OCI-LY3 (cell line): ENCODE data around the gene GLIS1.
"Not testable (repeated sequence)": the region's sequence is repeated elsewhere in the genome, so short reads cannot be mapped to it uniquely, and the experiment has no call there.

ENCODE experiments used
- H2AFZ ChIP-seq: fragments of 200-600, 300-600 bp; shearing (Covaris generic); 2 replicates; pipeline ENCODE4 v1.6.0; 2014; ENCODE audit warnings: antibody characterized with exemption, low read depth, low read length
- H3K27ac ChIP-seq: fragments of 200-600, 300-600 bp; sonication (generic); 2 replicates; pipeline ENCODE4 v1.5.1; 2014; ENCODE audit warnings: mild to moderate bottlenecking, low read length, moderate library complexity, mixed read lengths
- H3K27me3 ChIP-seq: fragments of 200-600, 300-600 bp; sonication (generic); 2 replicates; pipeline ENCODE4 v1.6.1; 2014; ENCODE audit warnings: low read depth, low read length, mixed read lengths
- H3K36me3 ChIP-seq: fragments of 200-600, 300-600 bp; sonication (generic); replicated peaks from 2 replicates; pipeline ENCODE3; 2014; ENCODE audit warnings: low read depth, low read length, mixed read lengths
- H3K4me1 ChIP-seq: fragments of 300-600, 200-600 bp; sonication (generic); 2 replicates; pipeline ENCODE4 v1.6.1; 2014; ENCODE audit warnings: low read length, mixed read lengths
- H3K4me2 ChIP-seq: fragments of 200-600, 300-600 bp; sonication (generic); 2 replicates; pipeline ENCODE4 v1.6.1; 2014; ENCODE audit warnings: low read length, mixed read lengths
- H3K4me3 ChIP-seq: fragments of 300-600, 200-600 bp; sonication (generic); 2 replicates; pipeline ENCODE4 v1.5.1; 2014; ENCODE audit warnings: antibody characterized with exemption, mild to moderate bottlenecking, low read length, moderate library complexity
- H3K79me2 ChIP-seq: fragments of 300-600, 200-600 bp; shearing (Covaris generic); 2 replicates; pipeline ENCODE4 v1.6.1; 2014; ENCODE audit warnings: mild to moderate bottlenecking, low read length, mixed read lengths
- H3K9ac ChIP-seq: fragments of 300-600, 200-600 bp; shearing (Covaris generic); 2 replicates; pipeline ENCODE4 v1.6.0; 2014; ENCODE audit warnings: mild to moderate bottlenecking, low read length, moderate library complexity
- H3K9me3 ChIP-seq: fragments of 200-600, 300-600 bp; shearing (Covaris generic); 2 replicates; pipeline ENCODE4 v1.6.1; 2014; ENCODE audit warnings: low read length, mixed read lengths; ENCODE audit not compliant: insufficient read depth
- H4K20me1 ChIP-seq: fragments of 200-600, 300-600 bp; sonication (generic); 2 replicates; pipeline ENCODE4 v1.6.1; 2016; ENCODE audit warnings: low read length, mixed read lengths; ENCODE audit not compliant: insufficient read depth
- EZH2phosphoT487 ChIP-seq: fragments of 200-600 bp; shearing (Covaris generic); IDR thresholded peaks from 2 replicates; pipeline ENCODE4 v1.6.1; 2018; ENCODE audit warnings: antibody characterized with exemption, mixed run types, low read depth
- TF ChIP-seq, protein P1 (sequence below): fragments of 200-600, 300-600 bp; sonication (generic); IDR thresholded peaks from 2 replicates; pipeline ENCODE4 v1.5.1; 2014; ENCODE audit warnings: antibody characterized with exemption, low read length, low read depth

Gene GLIS1

DNA sequence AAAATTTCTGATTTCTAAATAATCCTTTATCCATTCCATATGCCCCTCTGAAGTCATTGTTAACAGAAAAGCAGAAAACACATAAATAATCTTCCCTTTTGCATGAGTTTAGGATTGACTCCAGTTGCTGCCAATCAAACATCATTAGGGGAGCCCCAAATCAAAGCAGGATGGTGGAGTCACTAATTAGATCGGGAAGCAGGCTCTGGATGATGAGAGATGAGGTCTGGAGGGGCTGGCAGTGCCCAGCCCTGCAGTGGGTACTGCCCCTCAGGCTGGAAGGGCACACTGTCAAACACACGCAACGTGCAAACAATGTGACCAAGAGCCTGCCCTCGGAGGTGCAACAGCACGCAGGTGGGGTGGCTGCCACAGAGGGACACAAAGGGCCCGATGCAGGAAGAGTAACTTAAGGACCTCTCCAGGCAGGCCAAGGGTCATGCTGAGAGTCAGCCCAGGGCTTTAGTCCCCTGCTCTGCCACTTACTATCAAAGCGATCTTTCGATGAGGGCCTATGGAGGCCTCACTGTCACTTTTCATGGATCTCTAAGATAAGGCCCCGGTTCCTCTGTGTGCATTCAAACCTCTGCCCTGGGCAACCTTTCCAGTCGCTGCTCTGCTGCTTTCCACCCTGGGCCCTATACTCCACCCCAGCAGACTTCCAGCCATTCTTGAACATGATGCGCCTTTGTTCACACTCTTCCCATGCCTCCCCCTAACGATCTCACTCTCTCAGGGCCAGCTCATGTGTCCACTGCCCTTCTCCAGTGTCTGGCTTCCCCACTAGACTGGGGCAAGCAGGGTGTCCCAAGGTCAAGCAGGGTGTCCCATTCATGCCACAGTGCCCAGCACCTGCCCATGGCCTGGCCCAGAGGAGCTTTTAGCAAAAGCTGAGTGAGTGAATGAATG is 180.9 kb downstream of the GLIS1 start:
- TF ChIP-seq, protein P1, sequence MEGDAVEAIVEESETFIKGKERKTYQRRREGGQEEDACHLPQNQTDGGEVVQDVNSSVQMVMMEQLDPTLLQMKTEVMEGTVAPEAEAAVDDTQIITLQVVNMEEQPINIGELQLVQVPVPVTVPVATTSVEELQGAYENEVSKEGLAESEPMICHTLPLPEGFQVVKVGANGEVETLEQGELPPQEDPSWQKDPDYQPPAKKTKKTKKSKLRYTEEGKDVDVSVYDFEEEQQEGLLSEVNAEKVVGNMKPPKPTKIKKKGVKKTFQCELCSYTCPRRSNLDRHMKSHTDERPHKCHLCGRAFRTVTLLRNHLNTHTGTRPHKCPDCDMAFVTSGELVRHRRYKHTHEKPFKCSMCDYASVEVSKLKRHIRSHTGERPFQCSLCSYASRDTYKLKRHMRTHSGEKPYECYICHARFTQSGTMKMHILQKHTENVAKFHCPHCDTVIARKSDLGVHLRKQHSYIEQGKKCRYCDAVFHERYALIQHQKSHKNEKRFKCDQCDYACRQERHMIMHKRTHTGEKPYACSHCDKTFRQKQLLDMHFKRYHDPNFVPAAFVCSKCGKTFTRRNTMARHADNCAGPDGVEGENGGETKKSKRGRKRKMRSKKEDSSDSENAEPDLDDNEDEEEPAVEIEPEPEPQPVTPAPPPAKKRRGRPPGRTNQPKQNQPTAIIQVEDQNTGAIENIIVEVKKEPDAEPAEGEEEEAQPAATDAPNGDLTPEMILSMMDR: no peak
- TF ChIP-seq EZH2phosphoT487: no peak
- Histone ChIP-seq H3K27ac (no peak overlapping the region), H3K9ac (no peak overlapping the region), H3K4me2 (no peak overlapping the region), H3K4me1 (peaks cover 17% of the 10 kb centered on the region; the same call in 1 of the 2 replicates), H4K20me1 (no peaks in the 10 kb centered on the region), H3K79me2 (no peaks in the 10 kb centered on the region), H3K27me3 (0 out of 2 replicates have a peak, but pooled peaks cover 7% of the 10 kb centered on the region), H2AFZ (no peak overlapping the region), H3K36me3 (no peaks in the 10 kb centered on the region), H3K4me3 (no peak overlapping the region), H3K9me3 (no peaks in the 10 kb centered on the region)

DNA sequence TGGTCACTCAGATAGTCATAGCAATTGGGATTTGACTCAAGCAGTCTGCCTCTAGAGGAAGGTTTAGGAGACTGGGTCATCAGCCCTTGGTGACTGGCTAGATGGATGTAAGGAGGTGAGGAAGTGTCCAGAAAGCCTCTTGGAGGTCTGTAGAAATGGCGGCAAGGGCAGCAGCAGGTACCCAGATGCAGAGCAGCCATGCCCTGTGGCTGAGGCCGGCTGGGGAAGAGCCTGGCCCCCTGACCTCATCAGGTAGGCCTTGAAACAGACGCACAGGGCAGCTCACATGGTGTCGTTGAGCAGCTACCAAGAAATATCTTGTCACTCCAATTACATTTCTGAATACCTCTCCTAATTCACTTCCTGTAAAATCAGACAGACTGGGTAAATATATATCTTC is 181.6 kb downstream of the GLIS1 start:
- Histone ChIP-seq H3K4me1 (peaks cover 13% of the 10 kb centered on the region; the same call in 1 of the 2 replicates), H3K9ac (no peak overlapping the region), H3K4me2 (no peak overlapping the region), H4K20me1 (no peaks in the 10 kb centered on the region), H3K27ac (no peak overlapping the region), H2AFZ (no peak overlapping the region), H3K9me3 (no peaks in the 10 kb centered on the region), H3K27me3 (no peaks in the 10 kb centered on the region), H3K79me2 (no peaks in the 10 kb centered on the region), H3K4me3 (no peak overlapping the region), H3K36me3 (no peaks in the 10 kb centered on the region)
- TF ChIP-seq, protein P1: no peak
- no peak for TF ChIP-seq EZH2phosphoT487

DNA sequence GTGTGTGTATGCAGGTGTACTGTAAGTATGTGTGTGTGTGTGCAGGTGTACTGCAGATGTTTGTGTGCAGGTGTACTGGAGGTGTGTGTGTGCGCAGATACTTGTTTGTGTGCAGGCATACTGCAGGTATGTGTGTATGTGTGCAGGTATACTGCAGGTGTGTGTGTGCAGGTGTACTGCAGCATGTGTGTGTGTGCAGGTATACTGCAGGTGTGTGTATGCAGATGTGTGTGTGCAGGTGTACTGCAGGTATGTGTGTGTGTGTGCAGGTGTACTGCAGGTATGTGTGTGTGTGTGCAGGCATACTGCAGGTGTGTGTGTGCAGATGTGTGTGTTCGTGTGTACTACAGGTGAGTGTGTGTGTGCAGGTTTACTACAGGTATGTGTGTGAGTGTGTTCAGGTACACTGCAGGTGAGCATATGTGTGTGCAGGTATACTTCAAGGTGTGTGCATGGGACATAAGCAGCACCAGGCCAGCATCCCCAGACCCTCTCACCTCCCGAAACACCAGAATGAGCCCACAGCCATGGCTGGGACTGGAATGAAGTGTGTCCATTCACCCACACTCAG is 182.2 kb downstream of the GLIS1 start:
- no peaks in the 10 kb centered on the region for H3K36me3 ChIP-seq
- no peak overlapping the region for H3K27ac ChIP-seq
- no peak overlapping the region for H3K9ac ChIP-seq
- no peaks in the 10 kb centered on the region for H3K27me3 ChIP-seq
- H3K4me1 ChIP-seq: peaks cover 9% of the 10 kb centered on the region; the same call in 1 of the 2 replicates
- no peak overlapping the region for H2AFZ ChIP-seq
- H3K9me3 ChIP-seq: no peaks in the 10 kb centered on the region
- no peaks in the 10 kb centered on the region for H3K79me2 ChIP-seq
- H3K4me2 ChIP-seq: no peak overlapping the region
- TF ChIP-seq, protein P1: no peak
- no peak for TF ChIP-seq EZH2phosphoT487
- H4K20me1 ChIP-seq: no peaks in the 10 kb centered on the region
- H3K4me3 ChIP-seq: no peak overlapping the region

DNA sequence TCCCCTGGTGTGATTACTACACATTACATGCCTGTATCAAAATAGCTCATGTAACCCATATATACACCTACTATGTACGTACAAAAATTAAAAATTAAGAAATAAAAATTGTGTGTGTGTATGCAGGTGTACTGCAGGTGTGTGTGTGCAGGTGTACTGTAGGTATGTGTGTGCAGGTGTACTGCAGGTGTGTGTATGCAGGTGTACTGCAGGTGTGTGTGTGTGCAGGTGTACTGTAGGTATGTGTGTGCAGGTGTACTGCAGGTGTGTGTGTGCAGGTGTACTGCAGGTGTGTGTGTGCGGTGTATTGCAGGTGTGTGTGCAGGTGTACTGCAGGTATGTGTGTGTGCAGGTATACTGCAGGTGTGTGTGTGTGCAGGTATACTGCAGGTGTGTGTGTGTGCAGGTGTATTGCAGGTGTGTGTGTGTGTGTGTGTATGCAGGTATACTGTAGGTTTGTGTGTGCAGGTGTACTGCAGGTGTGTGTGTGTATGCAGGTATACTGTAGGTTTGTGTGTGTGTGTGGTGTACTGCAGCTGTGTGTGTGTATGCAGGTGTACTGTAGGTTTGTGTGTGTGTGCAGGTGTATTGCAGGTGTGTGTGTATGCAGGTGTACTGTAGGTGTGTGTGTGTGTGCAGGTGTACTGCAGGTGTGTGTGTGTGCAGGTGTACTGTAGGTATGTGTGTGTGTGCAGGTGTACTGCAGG is 183.2 kb downstream of the GLIS1 start:
- not testable (repeated sequence) for H3K79me2 ChIP-seq, H4K20me1 ChIP-seq, H3K27ac ChIP-seq, H2AFZ ChIP-seq, H3K36me3 ChIP-seq, H3K9ac ChIP-seq, H3K4me1 ChIP-seq, H3K4me2 ChIP-seq, H3K27me3 ChIP-seq, H3K9me3 ChIP-seq, H3K4me3 ChIP-seq
